Loucy (cell line): ENCODE measurements around the gene CUL5.

Experiments used
- EZH2phosphoT487 ChIP-seq: fragments of 200-600 bp; IDR thresholded peaks from 2 replicates; pipeline ENCODE4 v1.6.1; 2018; ENCODE audit warnings: antibody characterized with exemption, mild to moderate bottlenecking, moderate library complexity, borderline replicate concordance
- TF ChIP-seq, protein P1 (sequence below): fragments of 200-600 bp; sonication (generic); conservative IDR thresholded peaks from 2 replicates; pipeline ENCODE4 v1.5.1; 2014; ENCODE audit warnings: mild to moderate bottlenecking, antibody characterized with exemption, low read length

- TF ChIP-seq, protein P1, sequence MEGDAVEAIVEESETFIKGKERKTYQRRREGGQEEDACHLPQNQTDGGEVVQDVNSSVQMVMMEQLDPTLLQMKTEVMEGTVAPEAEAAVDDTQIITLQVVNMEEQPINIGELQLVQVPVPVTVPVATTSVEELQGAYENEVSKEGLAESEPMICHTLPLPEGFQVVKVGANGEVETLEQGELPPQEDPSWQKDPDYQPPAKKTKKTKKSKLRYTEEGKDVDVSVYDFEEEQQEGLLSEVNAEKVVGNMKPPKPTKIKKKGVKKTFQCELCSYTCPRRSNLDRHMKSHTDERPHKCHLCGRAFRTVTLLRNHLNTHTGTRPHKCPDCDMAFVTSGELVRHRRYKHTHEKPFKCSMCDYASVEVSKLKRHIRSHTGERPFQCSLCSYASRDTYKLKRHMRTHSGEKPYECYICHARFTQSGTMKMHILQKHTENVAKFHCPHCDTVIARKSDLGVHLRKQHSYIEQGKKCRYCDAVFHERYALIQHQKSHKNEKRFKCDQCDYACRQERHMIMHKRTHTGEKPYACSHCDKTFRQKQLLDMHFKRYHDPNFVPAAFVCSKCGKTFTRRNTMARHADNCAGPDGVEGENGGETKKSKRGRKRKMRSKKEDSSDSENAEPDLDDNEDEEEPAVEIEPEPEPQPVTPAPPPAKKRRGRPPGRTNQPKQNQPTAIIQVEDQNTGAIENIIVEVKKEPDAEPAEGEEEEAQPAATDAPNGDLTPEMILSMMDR: no peak
- TF ChIP-seq EZH2phosphoT487: no peak
These were observed 10.0 kb downstream of the CUL5 start for GRCh38 chr11:108018708-108019107.
